Esophagus (tissue), 2 donors: ENCODE results near the gene TBL1X. TPM values are rescaled to one million over a fixed set of nuclear protein-coding genes. Genes with fewer than 3 reads are reported as not detected.

Experiments
- H3K27ac ChIP-seq, 2 donors: one replicate each; pipeline ENCODE4 v1.5.1; 2013; ENCODE audit warnings: low read depth in 2 of 2, mild to moderate bottlenecking in 2 of 2, inconsistent platforms in 1 of 2, low read length in 1 of 2, moderate library complexity in 1 of 2
- H3K27me3 ChIP-seq, 2 donors: one replicate each; pipeline ENCODE4 v1.6.1; 2013; ENCODE audit warnings: low read length in 2 of 2, control low read depth in 1 of 2, mild to moderate bottlenecking in 1 of 2; ENCODE audit not compliant: insufficient read depth in 2 of 2, control insufficient read depth in 1 of 2
- H3K36me3 ChIP-seq, 2 donors: one replicate each; pipeline ENCODE4 v1.6.1; 2013; ENCODE audit warnings: low read length in 1 of 2; ENCODE audit not compliant: control insufficient read depth in 2 of 2, insufficient read depth in 2 of 2
- H3K4me1 ChIP-seq, 2 donors: one replicate each; pipeline ENCODE4 v1.6.1; 2013; ENCODE audit warnings: low read length in 1 of 2; ENCODE audit not compliant: control insufficient read depth in 2 of 2, insufficient read depth in 2 of 2
- H3K4me3 ChIP-seq, 2 donors: one replicate each; pipeline ENCODE4 v1.5.1; 2013; ENCODE audit warnings: low read length in 2 of 2, mild to moderate bottlenecking in 2 of 2, low read depth in 1 of 2, moderate library complexity in 1 of 2
- H3K9me3 ChIP-seq, 2 donors: one replicate each; pipeline ENCODE4 v1.6.1; 2013; ENCODE audit warnings: mild to moderate bottlenecking in 2 of 2, low read depth in 1 of 2, low read length in 1 of 2, moderate library complexity in 1 of 2; ENCODE audit not compliant: control insufficient read depth in 2 of 2, insufficient read depth in 1 of 2
- WGBS, 2 donors: extraction: QIAGEN DNeasy Blood & Tissue Kit; methylation state at CpG; one replicate each; pipeline ENCODE4 v1.1.7; 2013; 5-methylcytosine and 5-hydroxymethylcytosine counted together
- polyA plus RNA-seq, 2 donors: library from polyadenylated mRNA; stranded (reverse); fragments of 200-250 nt; gene quantifications; one replicate each; pipeline ENCODE4 v1.2.3, GENCODE V29; 2013
- donor health status: healthy with polysubstance abuse.
- donor health status: Bipolar disorder and iron deficiency.

TBL1X gene
- polyA plus RNA-seq, 2 donors: 3.7 to 5.8 TPM

DNA sequence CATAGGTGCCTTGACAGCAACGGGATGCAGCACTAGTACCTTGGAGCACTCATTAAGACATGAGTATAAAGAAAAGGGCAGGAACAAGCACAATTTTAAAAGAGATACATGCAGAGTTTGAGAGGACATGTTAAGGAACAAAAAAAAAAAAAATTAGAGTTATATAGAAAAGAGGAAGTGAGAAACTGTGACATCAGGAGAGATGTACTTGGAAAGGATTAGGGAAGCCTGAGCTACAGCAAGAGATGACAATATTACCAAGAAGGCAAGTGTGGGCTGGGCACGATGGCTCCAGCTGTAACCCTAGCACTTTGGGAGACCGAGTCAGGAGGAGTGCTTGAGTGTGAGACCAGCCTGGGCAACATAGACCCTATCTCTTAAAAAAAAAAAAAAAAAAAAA is 263.4 kb downstream of the TBL1X start:
- 79 to 92% methylated on average over 3 of the region's 3 CpGs for WGBS, 2 donors
- Histone ChIP-seq H3K9me3 (peaks cover 3 to 6% of the 10 kb centered on the region in 2 donors), H3K4me1 (no peaks in the 10 kb centered on the region), H3K27ac (no peak overlapping the region), H3K36me3 (no peaks in the 10 kb centered on the region), H3K4me3 (no peak overlapping the region), H3K27me3 (no peaks in the 10 kb centered on the region)

DNA sequence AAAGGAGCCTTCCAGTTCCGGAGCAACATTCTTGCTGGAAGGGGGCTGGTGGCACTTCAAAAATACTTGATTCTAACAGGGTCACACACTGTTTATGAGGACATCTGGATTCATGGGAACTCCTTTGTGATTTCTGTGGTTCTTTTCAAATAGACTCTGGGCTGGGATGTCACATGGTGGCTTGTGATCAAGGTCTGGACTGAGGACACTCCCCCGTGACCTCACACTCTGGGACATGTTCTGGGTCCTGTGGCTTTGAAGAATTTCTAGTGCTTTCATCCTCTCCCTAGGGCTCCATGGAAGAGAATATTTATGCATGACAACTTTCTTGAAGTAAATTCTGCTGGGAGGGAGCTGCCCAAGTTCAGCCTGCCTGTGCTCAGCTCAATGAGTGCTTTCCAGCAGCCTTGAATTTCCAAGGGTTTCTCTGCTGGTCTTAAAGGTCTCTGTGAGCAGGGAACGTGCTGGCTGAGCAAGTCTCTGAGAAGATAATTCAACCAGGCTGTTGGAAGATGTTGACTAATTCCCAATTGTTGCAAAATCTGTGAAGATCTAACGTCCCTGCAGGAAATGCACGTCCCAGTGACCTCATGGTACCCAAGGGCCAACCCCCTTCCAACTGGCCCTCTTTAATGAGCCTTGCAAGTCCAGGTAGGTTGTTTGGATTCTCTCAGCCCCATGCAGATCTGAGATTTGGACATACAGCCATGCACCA is 264.5 kb downstream of the TBL1X start:
- H3K27me3 ChIP-seq: no peaks in the 10 kb centered on the region
- H3K4me3 ChIP-seq: no peak overlapping the region
- H3K27ac ChIP-seq: no peak overlapping the region
- H3K36me3 ChIP-seq: no peaks in the 10 kb centered on the region
- peaks cover 3 to 6% of the 10 kb centered on the region in 2 donors for H3K9me3 ChIP-seq
- no peaks in the 10 kb centered on the region for H3K4me1 ChIP-seq
- WGBS, 2 donors: 74 to 77% methylated on average over 5 of the region's 5 CpGs

DNA sequence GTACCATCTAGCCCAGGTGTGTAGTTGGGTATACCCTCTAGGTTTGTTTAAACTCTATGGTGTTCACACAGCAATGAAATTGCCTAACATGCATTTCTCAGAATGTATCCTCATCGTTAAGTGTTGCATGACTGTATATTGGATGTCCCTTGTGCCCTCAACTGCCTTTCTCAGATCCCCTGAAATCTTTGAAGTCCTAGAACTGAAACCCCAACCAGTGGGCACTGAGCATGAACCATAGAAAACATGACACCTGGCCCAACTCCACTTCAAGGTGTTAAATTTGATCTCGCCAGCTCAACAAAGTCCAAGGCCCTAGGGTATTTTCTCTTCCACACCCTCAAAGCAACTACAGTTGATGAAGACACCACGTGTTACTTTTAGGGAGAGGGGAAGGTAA is 265.2 kb downstream of the TBL1X start:
- H3K27me3 ChIP-seq: no peaks in the 10 kb centered on the region
- no peak overlapping the region for H3K4me3 ChIP-seq
- 59 to 82% methylated on average over 3 of the region's 3 CpGs for WGBS, 2 donors
- H3K27ac ChIP-seq: no peak overlapping the region
- H3K36me3 ChIP-seq: no peaks in the 10 kb centered on the region
- H3K9me3 ChIP-seq: peaks cover 3 to 6% of the 10 kb centered on the region in 2 donors
- no peaks in the 10 kb centered on the region for H3K4me1 ChIP-seq

DNA sequence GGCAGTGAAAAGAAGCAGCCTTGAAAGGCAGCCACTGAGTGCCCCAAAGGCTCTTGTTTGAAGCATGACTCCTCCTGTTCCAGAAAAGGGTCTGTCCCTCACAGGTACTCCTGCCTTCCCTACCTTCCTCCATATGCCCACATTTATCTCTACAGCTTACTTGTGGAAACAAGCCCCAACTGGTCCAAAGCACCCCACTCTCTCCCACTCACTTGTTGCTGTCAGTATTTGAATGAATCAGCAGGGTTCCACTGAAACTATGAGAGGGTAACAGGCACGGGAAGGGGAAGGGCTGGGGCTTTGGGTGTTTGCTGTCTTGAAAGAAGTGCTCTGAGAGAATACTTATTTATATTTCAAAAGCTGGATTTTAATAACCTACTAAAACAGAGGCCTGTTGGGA is 265.9 kb downstream of the TBL1X start:
- H3K4me3 ChIP-seq: no peak overlapping the region
- WGBS, 2 donors: 29 to 55% methylated on average over 1 of the region's 1 CpG
- no peaks in the 10 kb centered on the region for H3K36me3 ChIP-seq
- no peak overlapping the region for H3K27ac ChIP-seq
- H3K27me3 ChIP-seq: no peaks in the 10 kb centered on the region
- peaks cover 3 to 6% of the 10 kb centered on the region in 2 donors for H3K9me3 ChIP-seq
- no peaks in the 10 kb centered on the region for H3K4me1 ChIP-seq

DNA sequence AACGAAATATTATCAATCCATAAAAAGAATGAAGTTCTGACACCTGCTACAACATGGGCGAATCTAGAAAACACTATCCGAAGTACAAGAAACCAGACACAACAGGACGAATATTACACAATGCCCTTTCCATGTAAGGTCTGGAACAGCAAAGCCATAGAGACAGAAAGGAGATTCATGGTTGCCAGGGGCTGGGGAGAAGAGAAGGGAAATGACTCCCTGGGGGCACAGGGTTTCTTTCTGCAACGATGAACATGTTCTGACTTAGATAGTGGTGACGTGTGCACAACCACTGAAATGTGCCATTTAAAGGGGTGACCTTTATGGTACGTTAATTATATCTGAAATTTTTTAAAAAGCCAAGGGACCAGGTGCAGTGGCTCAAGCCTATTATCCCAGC is 272.5 kb downstream of the TBL1X start:
- no peaks in the 10 kb centered on the region for H3K36me3 ChIP-seq
- H3K4me3 ChIP-seq: no peak overlapping the region
- H3K27me3 ChIP-seq: no peaks in the 10 kb centered on the region
- WGBS, 2 donors: 80 to 82% methylated on average over 7 of the region's 7 CpGs
- no peaks in the 10 kb centered on the region for H3K4me1 ChIP-seq
- peaks cover 0 to 2% of the 10 kb centered on the region in 2 donors for H3K9me3 ChIP-seq
- H3K27ac ChIP-seq: no peak overlapping the region

DNA sequence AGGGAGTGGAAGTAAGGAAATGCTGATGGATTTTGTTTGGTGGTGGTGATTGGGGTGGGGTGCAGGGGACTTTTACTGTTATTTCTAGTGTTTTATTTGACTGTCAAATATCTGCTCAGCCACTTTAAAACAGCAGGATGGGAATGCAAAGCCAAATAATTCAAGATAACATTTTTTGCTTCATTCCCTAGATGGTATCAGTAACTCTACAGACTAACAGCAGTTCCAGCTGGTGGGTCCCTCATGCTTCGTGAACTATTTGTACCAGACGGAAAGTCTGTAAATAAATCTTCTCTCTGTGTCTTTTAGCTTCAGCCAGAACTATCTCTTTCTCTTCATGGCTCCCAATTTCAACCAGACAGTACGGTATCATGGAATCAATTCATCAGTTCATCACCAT is 273.3 kb downstream of the TBL1X start:
- H3K36me3 ChIP-seq: no peaks in the 10 kb centered on the region
- H3K27ac ChIP-seq: no peak overlapping the region
- no peaks in the 10 kb centered on the region for H3K27me3 ChIP-seq
- WGBS, 2 donors: 63 to 64% methylated on average over 3 of the region's 3 CpGs
- H3K9me3 ChIP-seq: peaks cover 0 to 2% of the 10 kb centered on the region in 2 donors
- H3K4me3 ChIP-seq: no peak overlapping the region
- no peaks in the 10 kb centered on the region for H3K4me1 ChIP-seq

DNA sequence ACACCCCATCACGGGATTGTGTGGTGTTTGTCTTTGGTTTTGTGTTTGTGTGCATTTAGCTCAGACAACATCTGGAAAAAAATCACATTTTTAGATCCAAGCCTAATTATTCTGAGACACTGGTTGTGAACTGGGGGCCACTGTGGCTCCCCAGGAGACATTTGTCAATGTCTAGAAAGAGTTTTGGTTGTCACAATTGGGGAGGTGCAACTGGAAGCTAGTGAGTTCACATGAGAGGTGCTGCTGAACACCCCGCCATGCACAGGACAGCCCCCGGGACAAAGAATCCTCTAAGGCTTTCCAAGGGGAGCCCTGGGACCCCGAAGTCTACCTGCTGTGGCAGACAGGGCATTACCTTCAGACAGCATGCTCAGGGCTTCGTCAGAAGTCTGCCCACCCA is 274.3 kb downstream of the TBL1X start:
- H3K27ac ChIP-seq: no peak overlapping the region
- 84 to 85% methylated on average over 5 of the region's 5 CpGs for WGBS, 2 donors

DNA sequence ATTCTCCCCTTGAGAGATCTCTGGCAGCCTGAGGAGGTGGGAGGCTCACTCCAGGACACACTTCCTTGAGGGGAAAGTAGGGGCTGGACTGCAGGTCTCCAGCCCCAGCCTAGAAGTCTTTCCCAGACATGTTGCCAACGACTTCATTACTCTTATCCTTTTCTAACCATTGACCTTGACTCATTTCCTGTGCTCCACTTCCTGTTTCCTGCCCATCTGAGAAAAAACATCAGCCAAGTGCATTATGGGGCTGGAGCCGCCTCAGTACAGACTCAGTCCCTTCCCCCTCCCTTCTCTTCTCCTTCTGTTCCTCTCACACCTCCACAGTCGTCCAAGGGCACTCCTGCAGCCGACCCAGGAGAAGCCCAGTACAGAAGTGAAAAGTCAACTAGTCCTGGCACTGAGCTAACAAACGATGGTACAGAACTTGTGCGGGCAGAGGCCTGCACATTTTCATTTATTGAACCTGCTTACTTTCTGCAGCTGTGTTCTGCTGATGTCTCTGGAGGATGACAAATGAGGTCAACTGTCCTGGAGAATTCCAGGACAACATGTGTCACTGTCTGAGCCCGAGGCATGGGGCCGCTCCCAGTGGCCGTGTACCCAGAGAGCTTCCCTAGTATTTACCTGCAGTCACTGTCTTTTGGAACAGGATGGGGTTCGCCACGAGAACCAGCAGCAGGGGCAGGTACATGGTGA is 280.7 kb downstream of the TBL1X start:
- no peaks in the 10 kb centered on the region for H3K9me3 ChIP-seq
- H3K27me3 ChIP-seq: no peaks in the 10 kb centered on the region
- no peaks in the 10 kb centered on the region for H3K4me1 ChIP-seq
- H3K27ac ChIP-seq: no peak overlapping the region
- H3K36me3 ChIP-seq: no peaks in the 10 kb centered on the region
- WGBS, 2 donors: 54 to 64% methylated on average over 11 of the region's 11 CpGs
- no peak overlapping the region for H3K4me3 ChIP-seq

More for the DNA sequence above, 274.3 kb downstream of the TBL1X start:
- peaks cover 0 to 2% of the 10 kb centered on the region in 2 donors for H3K9me3 ChIP-seq
- H3K27me3 ChIP-seq: no peaks in the 10 kb centered on the region
- H3K36me3 ChIP-seq: no peaks in the 10 kb centered on the region
- H3K4me1 ChIP-seq: no peaks in the 10 kb centered on the region
- H3K4me3 ChIP-seq: no peak overlapping the region

DNA sequence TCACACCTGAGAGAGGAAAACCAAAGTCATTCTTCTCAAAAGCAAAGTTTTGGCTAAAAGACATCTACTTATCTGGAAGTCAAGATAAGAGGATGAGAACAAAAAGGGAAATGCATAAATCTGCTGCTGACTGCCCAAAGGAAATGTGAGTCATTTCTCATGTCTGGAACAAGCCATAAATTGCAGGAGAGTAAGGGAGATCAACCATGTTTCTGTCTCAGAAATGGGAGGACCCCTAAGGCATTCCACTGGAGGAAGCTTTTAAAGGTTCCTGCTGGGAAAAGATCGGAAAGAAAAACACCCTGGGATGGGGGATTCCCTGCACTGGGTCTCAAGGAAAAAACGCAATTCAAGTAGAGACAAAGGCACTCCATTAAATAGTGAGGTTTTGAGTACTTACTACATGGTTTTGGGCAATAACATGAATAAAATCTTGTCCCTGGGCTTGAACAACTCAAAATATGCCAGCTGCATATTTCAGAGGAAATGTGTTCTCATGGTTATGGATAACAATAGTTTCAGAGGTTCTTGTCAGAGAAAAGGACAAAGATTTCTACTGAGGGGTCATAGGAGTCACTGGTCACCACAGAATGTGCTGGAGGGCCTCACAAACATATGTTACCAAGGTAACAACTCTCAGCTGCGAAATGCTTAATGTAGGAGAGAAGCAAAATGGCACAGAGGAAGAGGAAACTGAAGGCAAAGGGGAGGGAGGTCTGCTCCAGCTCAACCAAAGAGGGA is 281.5 kb downstream of the TBL1X start:
- no peaks in the 10 kb centered on the region for H3K9me3 ChIP-seq
- WGBS, 2 donors: 41 to 46% methylated on average over 3 of the region's 3 CpGs
- H3K4me3 ChIP-seq: no peak overlapping the region
- H3K27me3 ChIP-seq: no peaks in the 10 kb centered on the region
- no peaks in the 10 kb centered on the region for H3K36me3 ChIP-seq
- no peaks in the 10 kb centered on the region for H3K4me1 ChIP-seq
- H3K27ac ChIP-seq: no peak overlapping the region
